Measurements from ENCODE around the gene MED13L. TPM values are rescaled to one million over a fixed set of nuclear protein-coding genes. Genes with fewer than 3 reads are reported as not detected.

MED13L gene
- total RNA-seq, 2 experiments from 2014 or later = 42.4 to 46.0 TPM

DNA sequence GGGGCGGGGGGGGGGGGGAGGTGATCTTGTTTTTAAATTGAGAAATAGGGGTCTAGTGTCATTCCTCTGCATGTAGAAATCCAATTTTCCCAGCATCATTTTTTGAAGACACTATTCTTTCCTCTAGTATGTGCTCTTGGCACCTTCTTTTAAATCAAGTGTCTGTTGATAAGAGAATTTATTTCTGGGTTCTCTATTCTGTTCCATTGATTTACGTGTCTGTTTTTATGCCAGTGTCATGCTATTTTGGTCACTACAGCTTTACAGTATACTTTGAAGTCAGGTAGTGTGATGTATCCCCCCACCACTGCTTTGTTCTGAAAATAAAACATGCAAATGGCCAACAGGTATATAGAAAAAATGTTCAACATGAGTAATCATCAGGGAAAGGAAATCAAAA lies 252.7 kb downstream of the MED13L start:
- Mint-ChIP-seq H3K4me3 (no peak overlapping the region), H3K27ac (no peak overlapping the region), H3K9me3 (no peaks in the 10 kb centered on the region), H3K36me3 (ENCODE audit: low read depth) (no peaks in the 10 kb centered on the region), H3K4me1 (ENCODE audit: low read depth) (peaks cover 39% of the 10 kb centered on the region), H3K27me3 (ENCODE audit: low read depth) (no peaks in the 10 kb centered on the region)
- no peak for DNase-seq
- CTCF ChIA-PET = interaction anchor here (1.4 to 1.6 kb wide), 2 partner anchors 9 to 26 kb away, joined by 3 to 4 read pairs; no protein-coding TSS in a partner anchor
- intact Hi-C loops (cut with micrococcal nuclease) = no loop called here

DNA sequence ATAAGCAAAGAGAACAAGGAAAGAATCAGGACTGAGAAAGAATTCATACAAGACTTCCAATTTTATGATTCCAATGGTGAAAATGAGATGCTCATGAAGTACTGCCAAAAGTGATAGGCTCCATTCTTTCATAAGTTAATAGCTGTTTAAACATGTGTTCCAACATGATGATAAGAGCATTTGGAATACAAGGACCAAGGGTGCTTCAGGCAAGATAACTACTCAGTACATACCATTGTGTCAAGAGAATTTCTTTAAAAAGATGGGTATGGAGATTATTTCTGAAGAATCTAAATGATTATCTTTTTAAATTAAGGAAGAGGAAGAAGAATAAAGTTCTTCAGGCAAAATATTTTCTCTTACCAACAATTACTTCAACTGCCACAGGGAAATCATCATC lies 258.1 kb downstream of the MED13L start:
- Mint-ChIP-seq H3K9me3 (no peaks in the 10 kb centered on the region), H3K4me1 (ENCODE audit: low read depth) (peaks cover 8% of the 10 kb centered on the region), H3K36me3 (ENCODE audit: low read depth) (peaks cover 5% of the 10 kb centered on the region), H3K27ac (no peak overlapping the region), H3K27me3 (ENCODE audit: low read depth) (no peaks in the 10 kb centered on the region), H3K4me3 (no peak overlapping the region)
- DNase-seq = no peak
- intact Hi-C loops (cut with micrococcal nuclease) = loop anchor here (5.0 kb wide), 2 partner anchors 118 to 688 kb away; no protein-coding TSS in a partner anchor
- CTCF ChIA-PET = no interaction called here

DNA sequence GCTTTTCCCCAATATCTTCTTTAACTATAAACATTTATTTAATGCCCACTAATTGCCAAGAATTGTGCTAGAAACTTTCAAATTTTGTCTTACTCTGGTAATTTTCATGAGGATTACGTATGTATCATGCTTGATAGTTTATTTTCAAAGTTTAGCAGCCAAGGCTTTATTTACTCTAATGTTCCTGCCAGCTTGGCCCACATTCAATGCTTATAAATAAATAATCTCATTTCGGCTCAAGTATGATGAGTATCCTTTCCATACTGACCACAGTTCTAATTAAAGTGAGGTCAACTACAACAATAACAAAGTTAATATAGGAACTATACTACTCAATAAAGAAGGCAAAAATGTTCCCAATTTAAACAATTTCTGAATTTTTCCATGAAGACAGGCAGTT lies 259.2 kb downstream of the MED13L start:
- intact Hi-C loops (cut with micrococcal nuclease) = loop anchor here (5.0 kb wide), 2 partner anchors 119 to 689 kb away; no protein-coding TSS in a partner anchor
- Mint-ChIP-seq H3K36me3 (ENCODE audit: low read depth) (peaks cover 11% of the 10 kb centered on the region), H3K9me3 (no peaks in the 10 kb centered on the region), H3K27me3 (ENCODE audit: low read depth) (no peaks in the 10 kb centered on the region), H3K27ac (no peak overlapping the region), H3K4me1 (ENCODE audit: low read depth) (peaks cover 4% of the 10 kb centered on the region), H3K4me3 (no peak overlapping the region)
- DNase-seq = no peak
- CTCF ChIA-PET = no interaction called here

DNA sequence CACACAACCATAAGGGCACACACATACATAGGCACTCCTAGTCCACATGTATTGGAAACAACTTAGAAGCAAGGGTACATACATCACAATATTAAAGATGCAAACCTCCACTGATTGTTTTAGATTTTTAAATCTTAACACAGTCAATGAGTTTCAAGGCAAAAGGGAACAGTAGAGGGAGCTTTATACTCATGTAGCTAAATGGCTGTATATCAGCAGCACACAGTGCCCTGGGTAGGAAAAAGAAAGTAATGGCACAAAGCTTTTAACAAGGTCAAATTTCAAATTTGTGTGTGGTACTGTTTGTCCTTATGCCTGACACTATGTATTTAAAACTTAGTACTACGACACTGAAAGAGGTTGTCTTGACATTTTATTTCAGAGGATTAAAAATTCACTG lies 262.0 kb downstream of the MED13L start:
- Mint-ChIP-seq H3K27ac (peak overlapping the region; percentile 14), H3K36me3 (ENCODE audit: low read depth) (peaks cover 18% of the 10 kb centered on the region)
- CTCF ChIA-PET = interaction anchor here (0.6 to 3.1 kb wide), 6 partner anchors 9 to 221 kb away, joined by 3 to 14 read pairs (median 4); no protein-coding TSS in a partner anchor

DNA sequence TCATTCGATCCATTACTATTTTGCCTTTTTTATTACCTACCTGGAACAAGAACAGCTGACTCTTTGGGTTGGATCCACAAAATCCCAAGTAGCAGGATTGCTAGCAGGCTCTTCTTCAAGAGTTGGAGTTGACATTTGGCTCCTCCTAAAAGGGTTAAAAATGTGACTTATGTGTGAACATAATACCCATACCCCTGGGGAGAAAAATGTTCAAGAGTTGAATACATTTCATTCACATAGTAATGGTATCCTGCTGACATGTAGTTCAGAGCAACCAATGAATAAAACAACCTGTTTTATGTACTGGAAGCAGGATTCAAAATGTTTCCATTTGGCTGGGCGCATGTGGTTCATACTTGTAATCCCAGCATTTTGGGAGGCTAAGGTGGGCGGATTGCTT lies 264.7 kb downstream of the MED13L start:
- DNase-seq = no peak
- H3K36me3 Mint-ChIP-seq (ENCODE audit: low read depth) = peaks cover 22% of the 10 kb centered on the region
- intact Hi-C loops (cut with micrococcal nuclease) = no loop called here
- CTCF ChIA-PET = interaction anchor here (0.9 to 1.6 kb wide), 3 partner anchors 10 to 223 kb away, joined by 3 to 4 read pairs (median 3); no protein-coding TSS in a partner anchor
- no peaks in the 10 kb centered on the region for H3K27me3 Mint-ChIP-seq (ENCODE audit: low read depth)
- H3K4me3 Mint-ChIP-seq = no peak overlapping the region
- H3K9me3 Mint-ChIP-seq = no peaks in the 10 kb centered on the region
- H3K4me1 Mint-ChIP-seq (ENCODE audit: low read depth) = peaks cover 2% of the 10 kb centered on the region
- no peak overlapping the region for H3K27ac Mint-ChIP-seq

More for the DNA sequence above, 262.0 kb downstream of the MED13L start:
- Mint-ChIP-seq H3K9me3 (no peaks in the 10 kb centered on the region), H3K27me3 (ENCODE audit: low read depth) (no peaks in the 10 kb centered on the region), H3K4me1 (ENCODE audit: low read depth) (peaks cover 2% of the 10 kb centered on the region), H3K4me3 (no peak overlapping the region)
- DNase-seq = no peak
- intact Hi-C loops (cut with micrococcal nuclease) = loop anchor here (1.0 to 5.0 kb wide), 4 partner anchors 122 to 692 kb away; no protein-coding TSS in a partner anchor

DNA sequence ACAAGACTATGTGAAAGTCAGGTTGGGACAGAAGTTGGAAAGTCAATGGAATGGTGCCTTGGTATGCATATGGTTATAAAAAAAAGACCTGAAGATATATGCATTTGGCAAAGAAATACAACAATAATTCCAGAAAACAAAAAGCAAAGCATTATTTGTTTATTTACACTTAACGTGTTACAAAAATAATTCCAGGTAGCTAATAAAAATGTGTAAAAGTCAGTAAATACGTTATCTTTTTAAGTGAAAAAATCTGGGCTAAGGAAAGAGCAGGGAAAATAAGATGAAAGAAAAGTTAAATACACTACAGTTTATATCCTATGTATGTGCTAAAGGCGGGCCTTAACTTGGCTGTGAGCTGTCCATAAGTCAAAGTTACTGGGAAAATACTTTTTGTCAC lies 266.3 kb downstream of the MED13L start:
- Mint-ChIP-seq H3K4me1 (ENCODE audit: low read depth) (peaks cover 2% of the 10 kb centered on the region), H3K36me3 (ENCODE audit: low read depth) (peaks cover 22% of the 10 kb centered on the region), H3K27me3 (ENCODE audit: low read depth) (no peaks in the 10 kb centered on the region), H3K4me3 (no peak overlapping the region), H3K27ac (no peak overlapping the region), H3K9me3 (no peaks in the 10 kb centered on the region)
- intact Hi-C loops (cut with micrococcal nuclease) = no loop called here
- CTCF ChIA-PET = interaction anchor here (0.7 to 1.6 kb wide), 4 partner anchors 13 to 225 kb away, joined by 3 to 5 read pairs (median 3); no protein-coding TSS in a partner anchor
- no peak for DNase-seq

DNA sequence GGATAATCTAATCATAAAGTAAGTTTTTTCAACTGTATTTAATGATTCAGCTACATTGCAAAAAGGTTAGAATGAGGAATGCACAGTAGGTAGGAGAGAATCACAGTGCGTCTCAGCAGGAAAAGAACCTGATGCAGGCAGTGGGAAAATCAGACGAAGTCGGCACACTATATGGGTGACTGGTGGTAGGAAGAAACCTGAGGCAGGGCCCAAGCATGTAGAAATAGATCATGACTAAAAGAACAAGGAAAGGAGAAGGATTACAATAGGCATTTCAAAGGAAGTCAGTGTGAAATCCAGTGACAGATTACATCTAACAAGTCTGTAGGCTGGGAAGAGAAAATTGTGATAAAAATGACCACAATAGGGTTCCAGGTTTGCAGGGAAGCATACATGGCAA lies 267.0 kb downstream of the MED13L start:
- intact Hi-C loops (cut with micrococcal nuclease) = no loop called here
- H3K27ac Mint-ChIP-seq = no peak overlapping the region
- CTCF ChIA-PET = no interaction called here
- peaks cover 2% of the 10 kb centered on the region for H3K4me1 Mint-ChIP-seq (ENCODE audit: low read depth)
- DNase-seq = no peak
- H3K9me3 Mint-ChIP-seq = no peaks in the 10 kb centered on the region
- H3K27me3 Mint-ChIP-seq (ENCODE audit: low read depth) = no peaks in the 10 kb centered on the region
- H3K36me3 Mint-ChIP-seq (ENCODE audit: low read depth) = peaks cover 22% of the 10 kb centered on the region
- no peak overlapping the region for H3K4me3 Mint-ChIP-seq

DNA sequence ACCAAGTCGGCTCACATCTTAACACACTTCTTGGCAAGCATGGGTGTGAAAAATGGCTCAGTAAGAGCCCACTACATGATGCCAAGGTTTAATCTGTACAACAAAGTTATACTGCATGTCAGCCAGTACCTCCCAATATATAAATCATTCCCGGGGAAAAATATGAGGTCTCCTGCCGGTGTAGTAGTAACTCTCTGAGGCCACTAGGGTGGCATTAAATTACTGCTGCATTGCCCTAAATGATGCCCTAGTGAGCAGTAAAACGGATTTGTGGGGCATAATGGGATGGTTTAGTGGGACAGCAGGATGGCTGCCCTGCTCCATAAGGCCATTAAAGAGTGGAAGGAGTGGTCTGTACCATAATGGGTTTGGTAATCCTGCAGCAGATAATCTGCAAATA lies 267.7 kb downstream of the MED13L start:
- H3K36me3 Mint-ChIP-seq (ENCODE audit: low read depth) = peaks cover 18% of the 10 kb centered on the region
- no peak overlapping the region for H3K4me3 Mint-ChIP-seq
- H3K4me1 Mint-ChIP-seq (ENCODE audit: low read depth) = peaks cover 2% of the 10 kb centered on the region
- no peaks in the 10 kb centered on the region for H3K9me3 Mint-ChIP-seq
- no peak overlapping the region for H3K27ac Mint-ChIP-seq
- CTCF ChIA-PET = no interaction called here
- no peaks in the 10 kb centered on the region for H3K27me3 Mint-ChIP-seq (ENCODE audit: low read depth)
- intact Hi-C loops (cut with micrococcal nuclease) = no loop called here
- no peak for DNase-seq

DNA sequence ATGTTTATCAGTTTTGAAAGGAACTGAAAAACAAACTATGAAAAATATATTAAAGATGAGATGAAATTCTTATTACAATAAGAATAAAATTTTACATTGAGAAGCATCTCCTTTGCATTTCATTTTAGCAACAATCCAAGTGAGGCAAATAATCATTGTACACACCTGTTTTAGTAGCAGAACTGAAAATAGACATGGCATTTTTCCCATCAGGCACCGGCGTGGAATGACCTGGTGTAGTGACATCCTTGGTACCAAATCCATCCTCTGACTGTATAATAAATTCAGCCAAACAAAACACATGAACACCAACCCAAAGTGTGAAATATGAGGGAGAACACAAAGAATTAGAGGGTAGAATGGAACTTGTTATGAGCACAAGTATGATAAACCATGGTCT lies 271.4 kb downstream of the MED13L start:
- Mint-ChIP-seq H3K36me3 (ENCODE audit: low read depth) (peaks cover 11% of the 10 kb centered on the region), H3K4me1 (ENCODE audit: low read depth) (peaks cover 16% of the 10 kb centered on the region), H3K27ac (no peak overlapping the region), H3K4me3 (no peak overlapping the region), H3K27me3 (ENCODE audit: low read depth) (no peaks in the 10 kb centered on the region), H3K9me3 (no peaks in the 10 kb centered on the region)
- CTCF ChIA-PET = no interaction called here
- intact Hi-C loops (cut with micrococcal nuclease) = no loop called here
- DNase-seq = no peak

DNA sequence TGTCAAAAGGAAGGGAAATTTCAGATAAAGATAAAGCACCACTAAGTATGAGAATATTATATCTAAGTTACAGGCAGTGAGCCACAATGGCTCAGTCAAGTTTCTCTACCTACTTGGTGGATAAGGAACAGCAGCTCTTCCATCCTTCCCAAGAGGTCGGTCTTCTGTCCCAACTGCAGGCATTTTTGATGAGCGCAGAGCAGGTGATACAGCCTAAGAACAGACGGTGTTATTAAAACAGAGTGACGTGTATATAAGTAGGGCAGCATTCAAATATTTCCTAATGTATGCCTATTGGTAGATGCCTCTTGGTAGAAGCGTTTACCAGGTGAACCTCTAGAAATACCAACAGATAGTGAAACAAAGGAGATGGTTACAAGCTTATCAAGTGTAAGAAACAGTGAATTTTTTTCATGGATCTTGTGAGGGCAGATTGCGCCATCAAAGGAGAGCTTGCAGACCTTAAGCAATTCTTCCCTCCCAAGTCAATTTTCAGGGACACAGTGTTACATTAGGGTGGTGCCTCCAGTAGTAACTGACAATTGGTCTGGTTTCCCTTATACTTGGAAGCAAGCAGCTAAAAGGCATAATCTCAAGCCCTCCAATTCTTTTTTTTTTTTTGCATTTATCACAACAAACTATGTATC lies 274.5 kb downstream of the MED13L start:
- DNase-seq = no peak
- intact Hi-C loops (cut with micrococcal nuclease) = no loop called here
- H3K4me1 Mint-ChIP-seq (ENCODE audit: low read depth) = peaks cover 25% of the 10 kb centered on the region
- no peak overlapping the region for H3K27ac Mint-ChIP-seq
- H3K4me3 Mint-ChIP-seq = no peak overlapping the region
- CTCF ChIA-PET = interaction anchor here (0.6 to 0.7 kb wide), 2 partner anchors 9 to 27 kb away, joined by 3 to 4 read pairs; no protein-coding TSS in a partner anchor
- H3K27me3 Mint-ChIP-seq (ENCODE audit: low read depth) = no peaks in the 10 kb centered on the region
- no peaks in the 10 kb centered on the region for H3K9me3 Mint-ChIP-seq
- H3K36me3 Mint-ChIP-seq (ENCODE audit: low read depth) = peaks cover 6% of the 10 kb centered on the region

DNA sequence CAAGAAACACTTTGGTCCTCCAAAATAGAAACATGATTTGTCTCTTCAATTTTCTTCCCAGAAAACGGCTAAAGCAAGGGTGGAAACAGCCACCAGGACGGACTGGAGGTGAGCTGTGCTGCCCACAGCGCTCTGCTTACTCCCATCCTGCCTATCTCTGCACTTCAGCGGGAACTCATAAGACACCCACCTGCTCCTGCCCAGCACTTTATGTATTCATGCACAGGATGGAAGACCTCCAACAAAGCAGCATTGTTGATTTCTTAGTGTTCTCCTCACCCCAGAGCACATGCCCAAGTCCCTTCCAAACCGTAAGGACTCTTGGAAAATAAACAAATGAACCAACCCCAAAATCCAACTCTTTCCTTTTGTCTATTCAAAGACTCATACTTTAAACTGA lies 277.2 kb downstream of the MED13L start:
- Mint-ChIP-seq H3K27me3 (ENCODE audit: low read depth) (no peaks in the 10 kb centered on the region), H3K27ac (no peak overlapping the region), H3K9me3 (no peaks in the 10 kb centered on the region), H3K4me1 (ENCODE audit: low read depth) (peaks cover 25% of the 10 kb centered on the region), H3K36me3 (ENCODE audit: low read depth) (peaks cover 8% of the 10 kb centered on the region), H3K4me3 (no peak overlapping the region)
- intact Hi-C loops (cut with micrococcal nuclease) = no loop called here
- CTCF ChIA-PET = interaction anchor here (0.9 kb wide), 1 partner anchor 15 kb away, joined by 4 read pairs; no protein-coding TSS in a partner anchor
- DNase-seq = no peak

DNA sequence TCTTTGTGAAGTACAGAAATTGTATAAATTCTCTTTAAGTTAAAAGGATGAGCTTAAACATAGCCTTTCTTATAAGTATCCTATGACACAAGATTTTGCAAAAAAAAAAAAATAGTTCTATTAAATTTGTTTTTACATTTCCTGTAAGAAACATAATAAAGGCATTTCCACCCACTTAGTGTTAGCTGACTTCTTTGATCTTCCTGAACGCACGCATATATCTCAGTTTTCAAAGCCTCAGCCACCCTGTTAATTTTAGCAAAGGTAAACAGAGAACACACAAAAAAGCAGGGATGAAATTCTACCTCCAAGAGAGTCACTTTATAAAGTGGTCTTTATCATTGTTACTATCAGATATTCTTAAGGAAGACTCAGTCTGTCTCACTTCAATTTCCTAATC lies 277.9 kb downstream of the MED13L start:
- intact Hi-C loops (cut with micrococcal nuclease) = loop anchor here (2.0 to 5.0 kb wide), 3 partner anchors 67 to 708 kb away; no protein-coding TSS in a partner anchor

More for the DNA sequence above, 277.9 kb downstream of the MED13L start:
- Mint-ChIP-seq H3K27ac (no peak overlapping the region), H3K9me3 (no peaks in the 10 kb centered on the region), H3K4me1 (ENCODE audit: low read depth) (peaks cover 25% of the 10 kb centered on the region), H3K36me3 (ENCODE audit: low read depth) (peaks cover 9% of the 10 kb centered on the region), H3K4me3 (no peak overlapping the region), H3K27me3 (ENCODE audit: low read depth) (no peaks in the 10 kb centered on the region)
- CTCF ChIA-PET = interaction anchor here (0.6 to 1.8 kb wide), 15 partner anchors 9 to 696 kb away, joined by 3 to 4 read pairs (median 3); no protein-coding TSS in a partner anchor
- no peak for DNase-seq
